ENCODE measurements around the gene RBFOX1.

DNA sequence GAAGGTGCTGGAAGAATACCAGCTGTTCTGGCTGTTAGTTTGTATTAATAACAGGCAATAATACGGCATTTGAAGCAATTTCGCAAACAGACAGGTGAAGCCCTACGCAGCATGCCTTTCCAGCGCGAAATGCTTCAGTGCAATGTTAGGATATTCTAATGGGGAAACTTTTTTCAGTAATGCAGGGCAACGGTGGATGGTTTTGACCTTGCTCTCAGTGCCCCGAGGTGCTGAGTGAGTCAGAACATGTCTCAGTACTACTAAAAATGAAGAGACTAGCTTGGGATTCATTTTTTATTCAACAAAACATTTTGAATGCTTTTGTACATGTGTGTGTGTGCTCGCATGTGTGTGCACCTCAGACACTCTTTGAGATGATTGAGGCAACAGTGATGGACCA lies 172.2 kb downstream of the RBFOX1 start:
- TF ChIP-seq, protein P1, sequence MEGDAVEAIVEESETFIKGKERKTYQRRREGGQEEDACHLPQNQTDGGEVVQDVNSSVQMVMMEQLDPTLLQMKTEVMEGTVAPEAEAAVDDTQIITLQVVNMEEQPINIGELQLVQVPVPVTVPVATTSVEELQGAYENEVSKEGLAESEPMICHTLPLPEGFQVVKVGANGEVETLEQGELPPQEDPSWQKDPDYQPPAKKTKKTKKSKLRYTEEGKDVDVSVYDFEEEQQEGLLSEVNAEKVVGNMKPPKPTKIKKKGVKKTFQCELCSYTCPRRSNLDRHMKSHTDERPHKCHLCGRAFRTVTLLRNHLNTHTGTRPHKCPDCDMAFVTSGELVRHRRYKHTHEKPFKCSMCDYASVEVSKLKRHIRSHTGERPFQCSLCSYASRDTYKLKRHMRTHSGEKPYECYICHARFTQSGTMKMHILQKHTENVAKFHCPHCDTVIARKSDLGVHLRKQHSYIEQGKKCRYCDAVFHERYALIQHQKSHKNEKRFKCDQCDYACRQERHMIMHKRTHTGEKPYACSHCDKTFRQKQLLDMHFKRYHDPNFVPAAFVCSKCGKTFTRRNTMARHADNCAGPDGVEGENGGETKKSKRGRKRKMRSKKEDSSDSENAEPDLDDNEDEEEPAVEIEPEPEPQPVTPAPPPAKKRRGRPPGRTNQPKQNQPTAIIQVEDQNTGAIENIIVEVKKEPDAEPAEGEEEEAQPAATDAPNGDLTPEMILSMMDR (conservative IDR thresholded peaks at IDR 0.05; ENCODE audit: low read length), result no peak
- no peak for TF ChIP-seq EZH2phosphoT487 (IDR thresholded peaks at IDR 0.05; ENCODE audit: borderline replicate concordance)
